ENCODE results near the gene KRT79.

KRT79 gene

GRCh38 chr12:52778833-52779232 is 55.3 kb downstream of the KRT79 start:
- CTCF ChIA-PET: no interaction called here
- POLR2A ChIA-PET (ENCODE audit: low non-redundant PET): no interaction called here
- no peak for DNase-seq (ENCODE audit: low spot score)
- TF ChIP-seq CTCF (conservative IDR thresholded peaks at IDR 0.05; ENCODE audit: low read depth): no peak
- no peak overlapping the region for H3K27ac ChIP-seq

- CTCF ChIA-PET: interaction anchor here (0.8 to 1.3 kb wide), 2 partner anchors 27 to 102 kb away, joined by 3 read pairs; no protein-coding TSS in a partner anchor
- no peak for DNase-seq (ENCODE audit: low spot score)
- POLR2A ChIA-PET (ENCODE audit: low non-redundant PET): no interaction called here
- no peak for TF ChIP-seq CTCF (conservative IDR thresholded peaks at IDR 0.05; ENCODE audit: low read depth)
- no peak overlapping the region for H3K27ac ChIP-seq
Measured at GRCh38 chr12:52777566-52777965, 56.5 kb downstream of the KRT79 start.

GRCh38 chr12:52776913-52777395 is 57.2 kb downstream of the KRT79 start, which contains the start of gene KRT76:
Gene KRT76 (minus strand): TSS chr12:52777345. CDS start chr12:52777291, 54 bp downstream.
- CTCF ChIA-PET: interaction anchor here (0.8 to 1.3 kb wide), 2 partner anchors 26 to 103 kb away, joined by 3 read pairs; no protein-coding TSS in a partner anchor
- TF ChIP-seq CTCF (conservative IDR thresholded peaks at IDR 0.05; ENCODE audit: low read depth): no peak
- POLR2A ChIA-PET (ENCODE audit: low non-redundant PET): no interaction called here
- H3K27ac ChIP-seq: no peak within 1 kb of the TSS
- DNase-seq (ENCODE audit: low spot score): no peak

- no peak overlapping the region for H3K27ac ChIP-seq
- ChIA-PET POLR2A (ENCODE audit: low non-redundant PET) (no interaction called here), CTCF (interaction anchor here (1.3 kb wide), 1 partner anchor 104 kb away, joined by 3 read pairs; no protein-coding TSS in a partner anchor)
- no peak for DNase-seq (ENCODE audit: low spot score)
- TF ChIP-seq CTCF (conservative IDR thresholded peaks at IDR 0.05; ENCODE audit: low read depth): no peak
Measured at GRCh38 chr12:52776435-52776834, 57.7 kb downstream of the KRT79 start.

- no peak for DNase-seq (ENCODE audit: low spot score)
- H3K27ac ChIP-seq: no peak overlapping the region
- TF ChIP-seq CTCF (conservative IDR thresholded peaks at IDR 0.05; ENCODE audit: low read depth): no peak
- CTCF ChIA-PET: interaction anchor here (0.6 to 0.8 kb wide), 2 partner anchors 67 to 653 kb away, joined by 3 read pairs; no protein-coding TSS in a partner anchor
- POLR2A ChIA-PET (ENCODE audit: low non-redundant PET): no interaction called here
Measured at GRCh38 chr12:52774629-52775250, 59.4 kb downstream of the KRT79 start.

GRCh38 chr12:52772772-52773171 is 61.3 kb downstream of the KRT79 start:
- no peak for TF ChIP-seq CTCF (conservative IDR thresholded peaks at IDR 0.05; ENCODE audit: low read depth)
- no peak for DNase-seq (ENCODE audit: low spot score)
- CTCF ChIA-PET: interaction anchor here (0.5 kb wide), 1 partner anchor 25 kb away, joined by 3 read pairs; no protein-coding TSS in a partner anchor

More at GRCh38 chr12:52772772-52773171, 61.3 kb downstream of the KRT79 start:
- no peak overlapping the region for H3K27ac ChIP-seq
- POLR2A ChIA-PET (ENCODE audit: low non-redundant PET): no interaction called here
